Liver (tissue), 9 donors: Measurements from ENCODE around the gene PHF23. TPM values are rescaled to one million over a fixed set of nuclear protein-coding genes. Genes with fewer than 3 reads are reported as not detected.
A peak's percentile ranks its signal among the peaks of the same experiment; 100 is the strongest.

Experiments used
- DNase-seq: peaks from one replicate; pipeline ENCODE4 v3.0.0-alpha.2; 2017; ENCODE audit warnings: low spot score
- H3K27ac ChIP-seq, 2 donors: one replicate each; pipeline ENCODE4 v1.7.0; 2013; ENCODE audit warnings: inconsistent platforms in 2 of 2, low read length in 2 of 2, control low read depth in 1 of 2, low read depth in 1 of 2, mild to moderate bottlenecking in 1 of 2
- H3K27me3 ChIP-seq, 4 donors: one replicate each; pipeline versions ENCODE4 v1.6.1 to v1.7.0; 2013; ENCODE audit warnings: low read length in 3 of 4, inconsistent platforms in 1 of 4, mild to moderate bottlenecking in 1 of 4, moderate library complexity in 1 of 4; ENCODE audit not compliant: control insufficient read depth in 4 of 4, insufficient read depth in 4 of 4
- H3K36me3 ChIP-seq, 4 donors: one replicate each; pipeline versions ENCODE4 v1.6.1 to v1.7.0; 2013; ENCODE audit warnings: low read length in 3 of 4, mild to moderate bottlenecking in 3 of 4, low read depth in 1 of 4, moderate library complexity in 1 of 4; ENCODE audit not compliant: control insufficient read depth in 4 of 4, insufficient read depth in 3 of 4
- H3K4me1 ChIP-seq, 4 donors: one replicate each; pipeline versions ENCODE4 v1.6.1 to v1.7.0; 2013; ENCODE audit warnings: low read length in 3 of 4, mild to moderate bottlenecking in 3 of 4, moderate library complexity in 1 of 4; ENCODE audit not compliant: control insufficient read depth in 4 of 4, insufficient read depth in 4 of 4
- H3K4me3 ChIP-seq, 3 donors: one replicate each; pipeline versions ENCODE4 v1.6.1 to v1.7.0; 2013; ENCODE audit warnings: low read length in 3 of 3, control low read depth in 1 of 3, low read depth in 1 of 3, mild to moderate bottlenecking in 1 of 3
- H3K9ac ChIP-seq, 2 donors: one replicate each; pipeline ENCODE4 v1.7.0; 2013; ENCODE audit warnings: low read length in 2 of 2, mild to moderate bottlenecking in 2 of 2, moderate library complexity in 2 of 2, control low read depth in 1 of 2, low read depth in 1 of 2
- H3K9me3 ChIP-seq, 4 donors: one replicate each; pipeline versions ENCODE4 v1.6.1 to v1.7.0; 2013; ENCODE audit warnings: low read length in 3 of 4; ENCODE audit not compliant: control insufficient read depth in 4 of 4
- ATF3 ChIP-seq: IDR thresholded peaks from 2 replicates; pipeline ENCODE4 v1.6.1; 2016; ENCODE audit warnings: antibody characterized with exemption
- CTCF ChIP-seq: fragments of 150-350 bp; IDR thresholded peaks from 2 replicates; pipeline ENCODE4 v1.5.1; 2017; ENCODE audit warnings: improper control_type of control experiment, low read depth, low read length; ENCODE audit not compliant: missing input control
- EGR1 ChIP-seq, 2 donors: IDR thresholded peaks; 2 replicates each; pipeline ENCODE4 v1.6.1; 2016 to 2018; ENCODE audit warnings: antibody characterized with exemption in 2 of 2, low read depth in 2 of 2
- FOXA1 ChIP-seq: IDR thresholded peaks from 2 replicates; pipeline ENCODE4 v1.6.1; 2016; ENCODE audit warnings: antibody characterized with exemption
- FOXA2 ChIP-seq: IDR thresholded peaks from 2 replicates; pipeline ENCODE4 v1.6.1; 2016; ENCODE audit warnings: antibody characterized with exemption
- GABPA ChIP-seq, 2 donors: IDR thresholded peaks in 1 of 2; conservative IDR thresholded peaks in 1 of 2; 2 replicates each; pipeline ENCODE4 v1.6.1; 2016; ENCODE audit warnings: antibody characterized with exemption in 2 of 2, mild to moderate bottlenecking in 1 of 2, moderate library complexity in 1 of 2
- HNF4A ChIP-seq, 2 donors: conservative IDR thresholded peaks; 2 replicates each; pipeline ENCODE4 v1.6.1; 2016; ENCODE audit warnings: antibody characterized with exemption in 2 of 2, mild to moderate bottlenecking in 2 of 2
- HNF4G ChIP-seq: IDR thresholded peaks from 2 replicates; pipeline ENCODE4 v1.6.1; 2016; ENCODE audit warnings: antibody characterized with exemption
- JUND ChIP-seq, 2 donors: IDR thresholded peaks; 2 replicates each; pipeline ENCODE4 v1.6.1; 2016; ENCODE audit warnings: antibody characterized with exemption in 2 of 2
- MAX ChIP-seq: IDR thresholded peaks from 2 replicates; pipeline ENCODE4 v1.6.1; 2016; ENCODE audit warnings: antibody characterized with exemption
- NR2F2 ChIP-seq: IDR thresholded peaks from 2 replicates; pipeline ENCODE4 v1.6.1; 2016; ENCODE audit warnings: antibody characterized with exemption
- RAD21 ChIP-seq, 2 donors: IDR thresholded peaks; 2 replicates each; pipeline ENCODE4 v1.6.1; 2016; ENCODE audit warnings: antibody characterized with exemption in 2 of 2, mild to moderate bottlenecking in 2 of 2
- REST ChIP-seq: IDR thresholded peaks from 2 replicates; pipeline ENCODE4 v1.6.1; 2016; ENCODE audit warnings: antibody characterized with exemption, mild to moderate bottlenecking
- RXRA ChIP-seq, 2 donors: IDR thresholded peaks; 2 replicates each; pipeline ENCODE4 v1.6.1; 2017 to 2018; ENCODE audit warnings: antibody characterized with exemption in 2 of 2, mild to moderate bottlenecking in 1 of 2
- SP1 ChIP-seq: IDR thresholded peaks from 2 replicates; pipeline ENCODE4 v1.6.1; 2018; ENCODE audit warnings: antibody characterized with exemption, mild to moderate bottlenecking
- TAF1 ChIP-seq: conservative IDR thresholded peaks from 2 replicates; pipeline ENCODE4 v1.6.1; 2016; ENCODE audit warnings: antibody characterized with exemption, mild to moderate bottlenecking
- YY1 ChIP-seq: IDR thresholded peaks from 2 replicates; pipeline ENCODE4 v1.6.1; 2016; ENCODE audit warnings: antibody characterized with exemption, mild to moderate bottlenecking
- ZBTB33 ChIP-seq: IDR thresholded peaks from 2 replicates; pipeline ENCODE4 v1.6.1; 2016; ENCODE audit warnings: antibody characterized with exemption
- WGBS: extraction: QIAGEN DNeasy Blood & Tissue Kit; methylation state at CpG from one replicate; pipeline ENCODE4 v1.1.7; 2013; 5-methylcytosine and 5-hydroxymethylcytosine counted together
- polyA plus RNA-seq, 2 donors: library from polyadenylated mRNA; stranded (reverse) in 1 of 2; unstranded in 1 of 2; fragments of 200-250 nt in 1 of 2; fragments of >200 nt in 1 of 2; fragmentation: Nextera tagmentation in 1 of 2; extraction: Ambion mirVana in 1 of 2; gene quantifications; one replicate each; pipeline versions ENCODE4 v1.2.1 to v1.2.3, GENCODE V29; 2013 to 2015
- total RNA-seq, 2 donors: library from RNA; depleted of rRNA; stranded (reverse); fragments of >200 nt; gene quantifications; one replicate each; pipeline ENCODE4 v1.2.3, GENCODE V29; 2014
- donor health status: healthy.
- donor health status: healthy.
- donor health status: healthy.
- donor health status: healthy.
- donor health status: healthy.

The PHF23 gene
- total and polyA plus RNA-seq, 4 donors = 14.0 to 18.3 (median 15.2) TPM

GRCh38 chr17:7258731-7259554 is 19.7 kb upstream of the PHF23 start:
- peak; percentile 57 for TF ChIP-seq ZBTB33
- peak; percentile 16 for TF ChIP-seq FOXA2
- TF ChIP-seq FOXA1 = peak; percentile 8
- peak; percentile 92 for TF ChIP-seq HNF4A (conservative IDR thresholded peaks at IDR 0.05)
- peak; percentile 65 to 76 for TF ChIP-seq RXRA (IDR thresholded peaks at IDR 0.05)
- TF ChIP-seq RAD21 (IDR thresholded peaks at IDR 0.05) = peak in 1 of 2 donors; percentile 11
- peak; percentile 80 for TF ChIP-seq YY1
- peak; percentile 66 for TF ChIP-seq MAX
- TF ChIP-seq JUND (IDR thresholded peaks at IDR 0.05) = peak; percentile 56 to 64
- peak; percentile 79 for TF ChIP-seq REST
- no peak for TF ChIP-seq CTCF
- peak; percentile 95 to 99 for TF ChIP-seq EGR1 (IDR thresholded peaks at IDR 0.05; ENCODE audit: low read depth in 2 of 2)
- TF ChIP-seq NR2F2 = peak; percentile 22
- TF ChIP-seq HNF4G = peak; percentile 67
- peak; percentile 86 for TF ChIP-seq ATF3
- TF ChIP-seq TAF1 = peak; percentile 33
- TF ChIP-seq GABPA (IDR thresholded peaks at IDR 0.05 in 1 of 2, conservative IDR thresholded peaks at IDR 0.05 in 1 of 2) = no peak
- TF ChIP-seq SP1 = peak; percentile 95
- H3K36me3 ChIP-seq = peaks cover 0 to 15% (median 8%) of the 10 kb centered on the region in 4 donors
- WGBS = 29% methylated on average over 7 of the region's 7 CpGs
- DNase-seq = no peak
- no peaks in the 10 kb centered on the region for H3K9me3 ChIP-seq
- peaks cover 13 to 53% (median 32%) of the 10 kb centered on the region in 4 donors for H3K4me1 ChIP-seq
- peak overlapping the region; percentile 72 to 85 for H3K27ac ChIP-seq
- no peaks in the 10 kb centered on the region for H3K27me3 ChIP-seq
- H3K9ac ChIP-seq = peak overlapping the region in 1 of 2 donors; percentile 55
- peak overlapping the region; percentile 15 to 63 (median 34) for H3K4me3 ChIP-seq
